Thoracic aorta (tissue), 2 donors: ENCODE measurements around the gene RPS16. TPM values are rescaled to one million over a fixed set of nuclear protein-coding genes. Genes with fewer than 3 reads are reported as not detected.

ENCODE experiments used
- ATAC-seq: fragments of 150-250 bp; one replicate; pipeline ENCODE4 v1.8.0; 2017; ENCODE audit warnings: low read depth; ENCODE audit not compliant: insufficient number of reproducible peaks, low FRiP score
- DNase-seq: peaks from one replicate; pipeline ENCODE4 v3.0.0-alpha.2; 2020; ENCODE audit warnings: low spot score
- H3K27ac ChIP-seq, 2 donors: fragments of 200-600 bp; sonication (generic); 1 replicate in 1 of 2; 2 replicates in 1 of 2; pipeline ENCODE4 v1.5.1; 2016; ENCODE audit warnings: mild to moderate bottlenecking in 2 of 2, moderate library complexity in 2 of 2
- H3K27me3 ChIP-seq: fragments of 200-600 bp; sonication (generic); replicated peaks from 2 replicates; pipeline ENCODE4 v1.6.0; 2016; ENCODE audit warnings: mild to moderate bottlenecking; ENCODE audit not compliant: insufficient read depth
- H3K36me3 ChIP-seq: fragments of 200-600 bp; sonication (generic); one replicate; pipeline ENCODE4 v1.5.1; 2016
- H3K4me1 ChIP-seq, 2 donors: fragments of 200-600 bp; sonication (generic); 1 replicate in 1 of 2; 2 replicates in 1 of 2; pipeline versions ENCODE4 v1.5.1 to v1.6.0; 2016; ENCODE audit warnings: low read depth in 2 of 2, mild to moderate bottlenecking in 1 of 2; ENCODE audit not compliant: control insufficient read depth in 1 of 2
- H3K4me3 ChIP-seq: fragments of 200-600 bp; sonication (generic); 2 replicates; pipeline ENCODE4 v1.5.1; 2016; ENCODE audit warnings: mild to moderate bottlenecking
- H3K9me3 ChIP-seq: fragments of 200-600 bp; sonication (generic); 2 replicates; pipeline ENCODE4 v1.5.1; 2016
- total RNA-seq, 2 donors: library from RNA; depleted of rRNA; stranded (reverse); fragments of >200 nt; gene quantifications; one replicate each; pipeline versions ENCODE4 v1.1.0 to v1.2.3, GENCODE V29; 2016
- TF ChIP-seq, protein P1 (sequence below): fragments of 200-600 bp; sonication (generic); IDR thresholded peaks from one replicate; pipeline ENCODE4 v1.5.1; 2019; ENCODE audit warnings: antibody characterized with exemption

The RPS16 gene
- total RNA-seq, 2 donors from 2014 or later: 716 to 775 TPM

DNA sequence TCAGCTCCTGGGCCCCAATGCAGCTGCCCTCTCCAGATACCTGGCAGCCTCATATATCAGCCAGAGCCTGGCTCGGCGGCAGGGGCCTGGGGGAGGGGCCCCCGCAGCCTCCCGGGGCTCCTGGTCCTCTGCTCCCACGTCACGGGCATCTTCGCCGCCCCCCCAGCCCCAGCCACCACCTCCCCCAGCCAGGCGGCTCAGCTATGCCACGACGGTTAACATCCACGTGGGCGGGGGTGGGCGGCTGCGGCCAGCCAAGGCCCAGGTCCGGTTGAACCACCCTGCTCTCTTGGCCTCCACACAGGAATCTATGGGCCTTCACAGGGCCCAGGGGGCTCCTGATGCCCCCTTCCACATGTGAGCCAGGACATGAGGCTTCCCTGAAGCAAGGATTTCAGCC is 10.8 kb downstream of the RPS16 start:
- Histone ChIP-seq H3K36me3 (peaks cover 33% of the 10 kb centered on the region), H3K27me3 (no peaks in the 10 kb centered on the region), H3K4me1 (peaks cover 11 to 21% of the 10 kb centered on the region in 2 donors), H3K27ac (no peak overlapping the region), H3K9me3 (no peaks in the 10 kb centered on the region), H3K4me3 (no peak overlapping the region)
- no peak for DNase-seq
- TF ChIP-seq, protein P1, sequence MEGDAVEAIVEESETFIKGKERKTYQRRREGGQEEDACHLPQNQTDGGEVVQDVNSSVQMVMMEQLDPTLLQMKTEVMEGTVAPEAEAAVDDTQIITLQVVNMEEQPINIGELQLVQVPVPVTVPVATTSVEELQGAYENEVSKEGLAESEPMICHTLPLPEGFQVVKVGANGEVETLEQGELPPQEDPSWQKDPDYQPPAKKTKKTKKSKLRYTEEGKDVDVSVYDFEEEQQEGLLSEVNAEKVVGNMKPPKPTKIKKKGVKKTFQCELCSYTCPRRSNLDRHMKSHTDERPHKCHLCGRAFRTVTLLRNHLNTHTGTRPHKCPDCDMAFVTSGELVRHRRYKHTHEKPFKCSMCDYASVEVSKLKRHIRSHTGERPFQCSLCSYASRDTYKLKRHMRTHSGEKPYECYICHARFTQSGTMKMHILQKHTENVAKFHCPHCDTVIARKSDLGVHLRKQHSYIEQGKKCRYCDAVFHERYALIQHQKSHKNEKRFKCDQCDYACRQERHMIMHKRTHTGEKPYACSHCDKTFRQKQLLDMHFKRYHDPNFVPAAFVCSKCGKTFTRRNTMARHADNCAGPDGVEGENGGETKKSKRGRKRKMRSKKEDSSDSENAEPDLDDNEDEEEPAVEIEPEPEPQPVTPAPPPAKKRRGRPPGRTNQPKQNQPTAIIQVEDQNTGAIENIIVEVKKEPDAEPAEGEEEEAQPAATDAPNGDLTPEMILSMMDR: no peak
- no peak for ATAC-seq

- H3K9me3 ChIP-seq: no peaks in the 10 kb centered on the region
- ATAC-seq: no peak
- H3K4me3 ChIP-seq: no peak overlapping the region
- H3K4me1 ChIP-seq: peaks cover 0 to 9% of the 10 kb centered on the region in 2 donors
- peaks cover 45% of the 10 kb centered on the region for H3K36me3 ChIP-seq
- H3K27ac ChIP-seq: no peak overlapping the region
- H3K27me3 ChIP-seq: no peaks in the 10 kb centered on the region
- TF ChIP-seq, protein P1: no peak
- DNase-seq: no peak
Observed at GRCh38 chr19:39423258-39424086, 12.3 kb downstream of the RPS16 start.

GRCh38 chr19:39422020-39422419 is 13.7 kb downstream of the RPS16 start:
- no peaks in the 10 kb centered on the region for H3K9me3 ChIP-seq
- TF ChIP-seq, protein P1: no peak
- H3K4me1 ChIP-seq: no peaks in the 10 kb centered on the region
- DNase-seq: no peak
- H3K27ac ChIP-seq: no peak overlapping the region
- no peak for ATAC-seq
- no peaks in the 10 kb centered on the region for H3K27me3 ChIP-seq
- H3K36me3 ChIP-seq: peaks cover 58% of the 10 kb centered on the region
- no peak overlapping the region for H3K4me3 ChIP-seq

DNA sequence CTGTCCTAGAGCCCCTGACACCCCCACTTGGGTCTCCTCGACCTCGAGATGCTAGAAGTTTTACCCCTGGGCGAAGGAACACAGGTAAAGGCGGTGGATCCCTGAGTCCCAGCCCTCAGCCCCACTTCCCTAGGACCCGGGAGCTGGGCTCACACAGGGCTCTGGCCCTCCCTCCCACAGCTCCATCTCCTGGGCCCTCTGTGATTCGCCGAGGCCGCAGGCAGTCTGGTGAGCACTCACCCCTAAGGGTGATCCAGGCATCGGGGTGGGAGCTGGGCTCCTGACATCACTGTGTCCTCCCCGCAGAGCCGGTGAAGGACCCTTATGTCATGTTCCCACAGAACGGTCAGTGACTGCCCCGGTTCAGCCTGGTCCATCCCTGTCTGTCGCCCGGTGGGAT is 15.0 kb downstream of the RPS16 start:
- Histone ChIP-seq H3K4me1 (peaks cover 3 to 12% of the 10 kb centered on the region in 2 donors), H3K4me3 (no peak overlapping the region), H3K9me3 (no peaks in the 10 kb centered on the region), H3K36me3 (peaks cover 69% of the 10 kb centered on the region), H3K27me3 (no peaks in the 10 kb centered on the region), H3K27ac (no peak overlapping the region)
- ATAC-seq: no peak
- DNase-seq: no peak
- TF ChIP-seq, protein P1: no peak

DNA sequence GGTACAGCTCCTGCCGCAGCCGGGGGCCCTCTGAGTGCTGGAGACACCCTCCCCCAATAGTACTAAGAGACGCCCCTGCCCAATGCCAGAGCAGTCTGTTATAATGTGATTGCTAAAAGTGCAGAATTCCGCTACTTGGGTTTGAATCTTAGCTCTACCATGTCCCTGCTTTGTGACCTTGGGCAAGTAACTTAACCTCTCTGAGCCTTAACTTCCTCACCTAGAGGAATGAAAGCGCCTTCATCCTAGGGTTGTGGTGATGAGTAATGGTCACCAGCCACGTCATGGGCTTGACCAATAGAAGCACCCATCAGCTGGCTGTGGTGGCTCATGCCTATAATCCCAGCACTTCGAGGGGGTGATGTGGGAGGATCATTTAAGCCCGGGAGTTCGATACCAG is 16.7 kb downstream of the RPS16 start:
- Histone ChIP-seq H3K9me3 (no peaks in the 10 kb centered on the region), H3K4me3 (no peak overlapping the region), H3K27me3 (no peaks in the 10 kb centered on the region), H3K27ac (no peak overlapping the region), H3K4me1 (peaks cover 18 to 30% of the 10 kb centered on the region in 2 donors), H3K36me3 (peaks cover 69% of the 10 kb centered on the region)
- ATAC-seq: no peak
- no peak for DNase-seq
- TF ChIP-seq, protein P1: no peak
